GM12875 (cell line): ENCODE measurements around the gene GTF3A.
A peak's percentile ranks its signal among the peaks of the same experiment; 100 is the strongest.

Experiments used
- H3K4me3 ChIP-seq: one replicate; pipeline ENCODE4 v1.5.1; 2011; ENCODE audit warnings: low read depth, low read length, control low read depth
- TF ChIP-seq, protein P1 (sequence below): IDR thresholded peaks from 2 replicates; pipeline ENCODE4 v1.5.1; 2011; ENCODE audit warnings: low read depth, mild to moderate bottlenecking, control low read depth, inconsistent platforms, low read length, moderate library complexity, borderline replicate concordance; ENCODE audit not compliant: insufficient read depth

The GTF3A gene

DNA sequence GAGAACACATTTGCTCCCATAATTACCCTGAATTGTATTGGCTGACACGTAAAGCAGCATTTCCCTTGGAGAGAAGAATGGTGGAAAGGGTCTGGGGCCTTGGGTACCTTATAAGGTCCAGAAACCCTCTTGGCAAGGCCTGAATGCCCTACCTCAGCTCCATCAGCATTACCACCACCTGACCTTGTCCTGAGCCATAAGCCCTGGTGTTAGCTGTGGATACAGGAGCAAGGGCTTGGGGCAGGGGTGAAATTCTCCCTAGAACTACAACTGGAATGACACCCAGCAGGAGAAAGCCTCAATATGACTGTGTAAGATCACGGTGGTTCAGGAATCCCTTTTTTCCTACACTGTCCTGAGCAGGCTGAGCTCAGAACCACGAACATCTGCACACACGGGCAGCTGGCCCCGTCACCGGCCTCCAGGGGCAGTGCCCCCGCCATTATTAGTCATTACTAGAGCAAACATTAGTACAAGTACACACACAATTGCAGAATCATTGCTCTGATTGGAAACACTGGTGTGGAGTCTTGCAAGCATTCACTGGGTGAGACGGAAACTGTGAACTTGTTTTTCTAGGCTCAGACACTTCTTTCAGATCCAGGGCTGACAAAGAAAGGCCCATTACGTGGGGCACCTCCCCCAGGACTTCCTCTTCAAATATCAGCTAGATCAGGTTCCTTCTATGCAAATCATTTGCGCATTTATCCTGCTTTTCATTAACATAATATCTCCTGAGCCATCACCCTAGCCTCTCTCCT lies 52.7 kb downstream of the GTF3A start:
- TF ChIP-seq, protein P1, sequence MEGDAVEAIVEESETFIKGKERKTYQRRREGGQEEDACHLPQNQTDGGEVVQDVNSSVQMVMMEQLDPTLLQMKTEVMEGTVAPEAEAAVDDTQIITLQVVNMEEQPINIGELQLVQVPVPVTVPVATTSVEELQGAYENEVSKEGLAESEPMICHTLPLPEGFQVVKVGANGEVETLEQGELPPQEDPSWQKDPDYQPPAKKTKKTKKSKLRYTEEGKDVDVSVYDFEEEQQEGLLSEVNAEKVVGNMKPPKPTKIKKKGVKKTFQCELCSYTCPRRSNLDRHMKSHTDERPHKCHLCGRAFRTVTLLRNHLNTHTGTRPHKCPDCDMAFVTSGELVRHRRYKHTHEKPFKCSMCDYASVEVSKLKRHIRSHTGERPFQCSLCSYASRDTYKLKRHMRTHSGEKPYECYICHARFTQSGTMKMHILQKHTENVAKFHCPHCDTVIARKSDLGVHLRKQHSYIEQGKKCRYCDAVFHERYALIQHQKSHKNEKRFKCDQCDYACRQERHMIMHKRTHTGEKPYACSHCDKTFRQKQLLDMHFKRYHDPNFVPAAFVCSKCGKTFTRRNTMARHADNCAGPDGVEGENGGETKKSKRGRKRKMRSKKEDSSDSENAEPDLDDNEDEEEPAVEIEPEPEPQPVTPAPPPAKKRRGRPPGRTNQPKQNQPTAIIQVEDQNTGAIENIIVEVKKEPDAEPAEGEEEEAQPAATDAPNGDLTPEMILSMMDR: 0 out of 2 replicates have a peak, but pooled peaks have one; percentile 6
- no peak overlapping the region for H3K4me3 ChIP-seq

GRCh38 chr13:27481766-27482165 lies 57.3 kb downstream of the GTF3A start:
- TF ChIP-seq, protein P1: peak; percentile 49; the same call in 1 of the 2 replicates
- no peak overlapping the region for H3K4me3 ChIP-seq

DNA sequence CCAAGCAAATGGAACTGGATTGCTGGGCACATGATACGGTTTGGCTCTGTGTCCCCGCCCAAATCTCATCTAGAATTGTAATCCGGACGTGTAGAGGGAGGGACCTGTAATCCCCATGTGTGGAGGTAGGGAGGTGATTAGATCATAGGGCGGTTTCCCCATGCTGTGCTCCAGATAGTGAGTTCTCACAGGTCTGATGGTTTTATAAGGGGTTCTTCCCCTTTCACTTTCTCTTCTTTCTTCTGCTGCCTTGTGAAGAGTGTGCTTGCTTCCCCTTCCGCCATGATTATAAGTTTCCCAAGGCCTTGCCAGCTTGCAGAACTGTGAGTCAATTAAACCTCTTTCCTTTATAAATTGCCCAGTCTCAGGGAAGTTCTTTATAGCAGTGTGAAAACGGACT lies 58.6 kb downstream of the GTF3A start:
- TF ChIP-seq, protein P1: no peak
- no peak overlapping the region for H3K4me3 ChIP-seq

DNA sequence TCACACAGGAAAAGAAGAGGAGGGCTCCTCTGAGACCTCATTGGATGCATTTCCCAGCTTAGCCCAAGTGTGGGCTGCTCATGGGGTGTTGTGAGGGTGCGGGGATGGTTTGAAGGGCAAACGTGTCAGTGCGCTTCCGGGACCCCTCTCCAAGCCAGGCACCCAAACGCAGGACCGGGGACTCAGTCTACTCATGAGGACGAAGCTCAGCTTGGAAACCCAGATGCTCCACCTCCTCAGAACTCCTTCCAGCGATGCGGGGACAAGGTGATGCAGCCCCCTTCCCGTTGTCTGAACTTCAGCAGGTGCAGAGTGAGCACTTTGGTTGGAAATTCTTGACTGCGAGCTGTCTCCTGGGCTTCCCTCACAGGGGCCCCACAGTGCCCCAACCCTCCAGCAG lies 59.0 kb downstream of the GTF3A start:
- TF ChIP-seq, protein P1: no peak
- no peak overlapping the region for H3K4me3 ChIP-seq
